ENCODE measurements around the gene LBR.
A peak's percentile ranks its signal among the peaks of the same experiment; 100 is the strongest.
"Not testable (repeated sequence)": the region's sequence is repeated elsewhere in the genome, so short reads cannot be mapped to it uniquely, and the experiment has no call there.

LBR gene

DNA sequence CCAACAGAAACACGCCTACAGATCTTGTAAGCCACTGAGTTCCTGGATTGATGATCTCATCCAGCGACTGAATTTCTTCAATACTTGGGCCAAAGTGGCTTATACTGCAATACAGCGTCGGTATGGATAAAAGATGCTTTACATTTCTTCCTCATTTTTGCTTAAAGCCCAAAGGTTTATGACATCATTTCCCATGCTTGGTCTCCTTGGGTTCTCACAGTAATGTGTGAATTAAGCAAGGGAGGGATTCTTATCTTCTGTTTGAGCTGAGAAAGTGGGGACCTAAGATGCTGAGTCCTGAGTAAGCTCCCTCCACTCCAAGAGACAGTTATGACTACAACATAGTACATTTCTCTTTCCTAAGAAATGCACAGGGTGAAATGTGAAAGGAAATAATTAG is 39.5 kb downstream of the LBR start:
- Histone ChIP-seq H3K9me3 (ENCODE audit: insufficient read depth, low read depth, low read length) (no peaks in the 10 kb centered on the region), H3K27ac (ENCODE audit: low read depth, low read length) (no peak overlapping the region), H4K91ac (ENCODE audit: low read depth, low read length) (no peak overlapping the region), H3K4me2 (ENCODE audit: low read length) (no peak overlapping the region), H3K14ac (ENCODE audit: low read length) (no peak overlapping the region), H2BK5ac (ENCODE audit: low read depth, low read length, poor library complexity) (no peak overlapping the region), H2BK12ac (ENCODE audit: low read length) (no peak overlapping the region), H3K79me2 (ENCODE audit: control insufficient read depth, insufficient read depth, low read length, poor library complexity) (no peaks in the 10 kb centered on the region), H3K4me3 (ENCODE audit: low read depth, low read length) (no peak overlapping the region), H3K4ac (ENCODE audit: low read depth, low read length) (no peak overlapping the region), H2AK5ac (ENCODE audit: low read length) (no peak overlapping the region), H3K4me1 (ENCODE audit: control insufficient read depth in 1 of 2, insufficient read depth in 2 of 2, low read length in 2 of 2) (no peaks in the 10 kb centered on the region), H2BK120ac (ENCODE audit: insufficient read depth, low read length, poor library complexity) (no peak overlapping the region), H3K79me1 (ENCODE audit: low read length) (no peaks in the 10 kb centered on the region), H3K36me3 (ENCODE audit: control insufficient read depth in 1 of 2, insufficient read depth in 2 of 2, low read length in 2 of 2) (no peaks in the 10 kb centered on the region), H4K12ac (ENCODE audit: low read depth, low read length) (no peak overlapping the region), H3K9ac (ENCODE audit: low read length) (no peak overlapping the region), H2AFZ (ENCODE audit: insufficient read depth, low read length, poor library complexity) (no peak overlapping the region), H3K27me3 (ENCODE audit: insufficient read depth, low read length) (no peaks in the 10 kb centered on the region), H4K8ac (ENCODE audit: low read depth, low read length) (no peak overlapping the region), H3K18ac (ENCODE audit: low read length) (no peak overlapping the region), H3K23ac (ENCODE audit: low read length) (no peak overlapping the region)
- WGBS (ENCODE audit: extremely low coverage, insufficient coverage, insufficient read length): no CpG with 5 or more reads among the region's 4 CpGs
- DNase-seq: peak in 1 of 2 donors; percentile 65

GRCh38 chr1:225386860-225387259 is 41.0 kb downstream of the LBR start:
- not testable (repeated sequence) for H3K9me3 ChIP-seq (ENCODE audit: insufficient read depth, low read depth, low read length); H3K23ac ChIP-seq (ENCODE audit: low read length); H3K18ac ChIP-seq (ENCODE audit: low read length); H4K12ac ChIP-seq (ENCODE audit: low read depth, low read length); H2BK12ac ChIP-seq (ENCODE audit: low read length); H3K36me3 ChIP-seq (ENCODE audit: control insufficient read depth in 1 of 2, insufficient read depth in 2 of 2, low read length in 2 of 2); H3K27me3 ChIP-seq (ENCODE audit: insufficient read depth, low read length); H2BK5ac ChIP-seq (ENCODE audit: low read depth, low read length, poor library complexity); H3K4me1 ChIP-seq (ENCODE audit: control insufficient read depth in 1 of 2, insufficient read depth in 2 of 2, low read length in 2 of 2); H3K4ac ChIP-seq (ENCODE audit: low read depth, low read length); H3K4me3 ChIP-seq (ENCODE audit: low read depth, low read length); H4K8ac ChIP-seq (ENCODE audit: low read depth, low read length); H3K79me2 ChIP-seq (ENCODE audit: control insufficient read depth, insufficient read depth, low read length, poor library complexity); H3K9ac ChIP-seq (ENCODE audit: low read length); H3K4me2 ChIP-seq (ENCODE audit: low read length); H3K79me1 ChIP-seq (ENCODE audit: low read length); H4K91ac ChIP-seq (ENCODE audit: low read depth, low read length); H3K27ac ChIP-seq (ENCODE audit: low read depth, low read length); H2AFZ ChIP-seq (ENCODE audit: insufficient read depth, low read length, poor library complexity); H2AK5ac ChIP-seq (ENCODE audit: low read length); DNase-seq; H3K14ac ChIP-seq (ENCODE audit: low read length); H2BK120ac ChIP-seq (ENCODE audit: insufficient read depth, low read length, poor library complexity)
- WGBS (ENCODE audit: extremely low coverage, insufficient coverage, insufficient read length): no CpG with 5 or more reads among the region's 3 CpGs

DNA sequence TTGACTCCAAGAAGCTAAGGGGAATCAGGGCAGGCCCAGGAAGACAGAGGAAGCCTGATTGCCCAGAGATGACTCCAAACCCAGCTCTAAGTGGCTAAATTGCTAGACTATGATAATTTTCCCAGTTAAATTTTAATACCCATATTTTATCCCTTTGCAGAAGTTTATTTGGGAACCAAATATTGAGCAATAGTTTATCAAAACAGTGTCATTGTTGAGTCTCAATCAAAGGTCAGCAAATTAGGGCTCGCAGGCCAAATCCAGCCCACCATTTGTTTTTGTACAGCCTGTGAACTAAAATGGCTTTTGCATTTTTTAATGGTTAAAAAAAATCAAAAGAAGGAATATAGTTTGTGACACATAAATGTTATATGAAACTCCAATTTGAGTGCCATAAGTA is 47.1 kb downstream of the LBR start:
- Histone ChIP-seq H2BK120ac (ENCODE audit: insufficient read depth, low read length, poor library complexity) (no peak overlapping the region), H4K8ac (ENCODE audit: low read depth, low read length) (no peak overlapping the region), H3K23ac (ENCODE audit: low read length) (no peak overlapping the region), H3K4me3 (ENCODE audit: low read depth, low read length) (no peak overlapping the region), H4K12ac (ENCODE audit: low read depth, low read length) (no peak overlapping the region), H2BK5ac (ENCODE audit: low read depth, low read length, poor library complexity) (no peak overlapping the region), H3K4ac (ENCODE audit: low read depth, low read length) (no peak overlapping the region), H2AFZ (ENCODE audit: insufficient read depth, low read length, poor library complexity) (no peak overlapping the region), H2BK12ac (ENCODE audit: low read length) (no peak overlapping the region), H2AK5ac (ENCODE audit: low read length) (no peak overlapping the region), H3K9ac (ENCODE audit: low read length) (no peak overlapping the region), H3K27ac (ENCODE audit: low read depth, low read length) (no peak overlapping the region), H3K79me1 (ENCODE audit: low read length) (no peaks in the 10 kb centered on the region), H3K4me2 (ENCODE audit: low read length) (no peak overlapping the region), H3K36me3 (ENCODE audit: control insufficient read depth in 1 of 2, insufficient read depth in 2 of 2, low read length in 2 of 2) (no peaks in the 10 kb centered on the region), H3K4me1 (ENCODE audit: control insufficient read depth in 1 of 2, insufficient read depth in 2 of 2, low read length in 2 of 2) (no peaks in the 10 kb centered on the region), H3K18ac (ENCODE audit: low read length) (no peak overlapping the region), H3K9me3 (ENCODE audit: insufficient read depth, low read depth, low read length) (no peaks in the 10 kb centered on the region), H3K27me3 (ENCODE audit: insufficient read depth, low read length) (no peaks in the 10 kb centered on the region), H3K14ac (ENCODE audit: low read length) (no peak overlapping the region), H3K79me2 (ENCODE audit: control insufficient read depth, insufficient read depth, low read length, poor library complexity) (no peaks in the 10 kb centered on the region), H4K91ac (ENCODE audit: low read depth, low read length) (no peak overlapping the region)
- no peak for DNase-seq
- no CpG with 5 or more reads among the region's 1 CpG for WGBS (ENCODE audit: extremely low coverage, insufficient coverage, insufficient read length)

DNA sequence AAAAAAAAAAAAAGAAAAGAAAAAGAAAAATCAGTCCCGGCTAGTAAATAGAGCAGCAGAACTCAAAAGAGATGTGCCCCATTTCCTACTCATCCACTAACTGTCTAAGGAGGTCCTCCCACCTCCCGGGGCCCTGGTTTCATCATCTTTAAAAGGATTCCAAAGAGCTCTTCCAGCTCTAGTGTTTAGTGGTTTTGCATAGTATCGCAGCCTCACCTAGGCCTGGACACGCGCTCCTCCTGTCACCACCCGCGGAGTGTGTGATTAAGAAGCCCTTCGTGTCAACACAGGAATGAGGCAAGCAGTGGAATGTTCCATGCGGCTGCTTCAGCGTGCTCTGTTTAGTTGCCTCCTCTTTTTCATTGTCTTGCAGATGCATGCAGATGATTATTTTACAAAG is 49.0 kb downstream of the LBR start:
- Histone ChIP-seq H2BK5ac (ENCODE audit: low read depth, low read length, poor library complexity) (no peak overlapping the region), H2BK120ac (ENCODE audit: insufficient read depth, low read length, poor library complexity) (no peak overlapping the region), H3K4ac (ENCODE audit: low read depth, low read length) (no peak overlapping the region), H4K8ac (ENCODE audit: low read depth, low read length) (no peak overlapping the region), H3K9ac (ENCODE audit: low read length) (no peak overlapping the region), H3K23ac (ENCODE audit: low read length) (no peak overlapping the region), H3K36me3 (ENCODE audit: control insufficient read depth in 1 of 2, insufficient read depth in 2 of 2, low read length in 2 of 2) (no peaks in the 10 kb centered on the region), H2BK12ac (ENCODE audit: low read length) (no peak overlapping the region), H3K27me3 (ENCODE audit: insufficient read depth, low read length) (no peaks in the 10 kb centered on the region), H3K4me3 (ENCODE audit: low read depth, low read length) (no peak overlapping the region), H3K9me3 (ENCODE audit: insufficient read depth, low read depth, low read length) (no peaks in the 10 kb centered on the region), H2AFZ (ENCODE audit: insufficient read depth, low read length, poor library complexity) (no peak overlapping the region), H3K4me1 (ENCODE audit: control insufficient read depth in 1 of 2, insufficient read depth in 2 of 2, low read length in 2 of 2) (no peaks in the 10 kb centered on the region), H3K79me1 (ENCODE audit: low read length) (no peaks in the 10 kb centered on the region), H3K27ac (ENCODE audit: low read depth, low read length) (no peak overlapping the region), H4K12ac (ENCODE audit: low read depth, low read length) (no peak overlapping the region), H3K4me2 (ENCODE audit: low read length) (no peak overlapping the region), H3K14ac (ENCODE audit: low read length) (no peak overlapping the region), H4K91ac (ENCODE audit: low read depth, low read length) (no peak overlapping the region), H3K18ac (ENCODE audit: low read length) (no peak overlapping the region), H2AK5ac (ENCODE audit: low read length) (no peak overlapping the region), H3K79me2 (ENCODE audit: control insufficient read depth, insufficient read depth, low read length, poor library complexity) (no peaks in the 10 kb centered on the region)
- no CpG with 5 or more reads among the region's 10 CpGs for WGBS (ENCODE audit: extremely low coverage, insufficient coverage, insufficient read length)
- peak; percentile 30 to 34 for DNase-seq

Data from trophoblast cell (in vitro differentiated cells and primary cell).